Activated CD8-positive, alpha-beta memory T cell treated with anti-CD3 and anti-CD28 coated beads for 1 hour (primary cell): Measurements from ENCODE around the gene TCP10L.

Experiments used
- DNase-seq, 2 donors: peaks; one replicate each; pipeline ENCODE4 v3.0.0-alpha.2; 2020; ENCODE audit warnings: low read depth in 1 of 2; ENCODE audit errors: extremely low read depth in 1 of 2

Gene TCP10L

DNA sequence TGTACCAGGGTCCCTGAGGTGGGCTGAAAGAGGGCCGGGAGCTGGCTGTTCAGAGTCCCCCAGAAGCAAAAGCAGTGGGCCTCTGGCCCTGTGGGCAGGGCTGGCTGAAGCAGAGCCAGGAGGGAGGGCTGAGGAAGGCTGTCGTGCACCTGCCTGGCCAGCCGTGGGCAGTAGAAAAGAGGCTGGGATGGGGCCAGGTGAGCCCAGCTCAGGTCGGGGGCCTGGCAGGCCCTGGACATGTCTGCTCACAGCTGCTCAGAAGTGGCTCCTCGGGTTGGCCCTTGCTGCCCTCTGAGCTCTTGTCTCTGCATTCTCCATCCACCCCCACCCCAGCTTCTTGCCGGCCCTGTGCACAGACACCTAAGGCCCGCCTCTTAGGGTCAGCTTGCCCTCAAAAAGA is 60.0 kb downstream of the TCP10L start:
- DNase-seq: no peak

- DNase-seq: no peak
These were observed 61.2 kb downstream of the TCP10L start for GRCh38 chr21:32523988-32524719.
